Activated CD4-positive, CD25-positive, alpha-beta regulatory T cell treated with anti-CD3 and anti-CD28 coated beads, Interleukin-2, amount 50 U/mL, for 16 hours (primary cell): ENCODE data around the gene TRAPPC14.
"Not testable (repeated sequence)": the region's sequence is repeated elsewhere in the genome, so short reads cannot be mapped to it uniquely, and the experiment has no call there.

Experiments used
- DNase-seq: peaks from one replicate; pipeline ENCODE4 v3.0.0-alpha.2; 2020; ENCODE audit warnings: low read depth, low spot score

Gene TRAPPC14

DNA sequence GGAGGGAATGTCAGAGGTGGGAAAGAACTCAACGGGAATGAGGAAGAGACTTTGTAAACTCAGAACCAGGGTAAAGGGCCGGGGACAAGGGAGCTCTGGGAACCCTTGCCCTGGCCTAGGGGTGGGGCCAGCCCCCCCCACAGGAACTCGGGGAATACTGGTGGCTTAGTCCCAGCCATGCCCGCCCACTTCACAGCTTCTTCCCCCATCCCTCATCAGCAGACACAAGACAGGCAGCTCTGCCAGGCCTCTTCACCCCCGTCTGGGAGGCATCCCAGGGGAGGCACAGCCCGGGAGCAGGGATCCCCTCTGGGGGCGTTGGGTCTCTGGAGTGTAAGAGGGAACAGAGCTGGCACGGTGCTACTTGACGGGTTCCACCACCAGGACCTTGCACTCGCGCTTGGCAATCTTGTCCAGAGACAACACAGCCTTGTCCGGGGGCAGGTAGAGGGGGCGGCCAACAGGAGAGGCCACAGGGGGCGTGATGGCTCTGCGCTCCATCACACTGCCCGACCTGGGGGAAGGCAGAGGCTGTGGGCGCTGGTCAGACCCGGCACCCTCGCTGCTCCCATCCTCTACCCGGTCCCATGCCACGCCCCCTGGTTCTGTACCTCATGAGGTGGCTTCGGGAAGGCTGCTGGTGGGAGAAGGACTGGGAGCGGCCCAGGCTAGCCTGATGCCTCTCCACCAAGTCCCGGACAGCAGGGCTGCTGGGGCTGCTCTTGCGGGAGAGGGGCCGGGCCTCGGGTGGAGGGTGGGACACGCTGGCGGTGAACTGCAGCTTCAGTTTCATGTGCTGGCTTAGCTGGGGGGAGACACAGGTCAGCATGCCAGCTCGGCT lies 3.7 kb downstream of the TRAPPC14 start:
- DNase-seq, result no peak

DNA sequence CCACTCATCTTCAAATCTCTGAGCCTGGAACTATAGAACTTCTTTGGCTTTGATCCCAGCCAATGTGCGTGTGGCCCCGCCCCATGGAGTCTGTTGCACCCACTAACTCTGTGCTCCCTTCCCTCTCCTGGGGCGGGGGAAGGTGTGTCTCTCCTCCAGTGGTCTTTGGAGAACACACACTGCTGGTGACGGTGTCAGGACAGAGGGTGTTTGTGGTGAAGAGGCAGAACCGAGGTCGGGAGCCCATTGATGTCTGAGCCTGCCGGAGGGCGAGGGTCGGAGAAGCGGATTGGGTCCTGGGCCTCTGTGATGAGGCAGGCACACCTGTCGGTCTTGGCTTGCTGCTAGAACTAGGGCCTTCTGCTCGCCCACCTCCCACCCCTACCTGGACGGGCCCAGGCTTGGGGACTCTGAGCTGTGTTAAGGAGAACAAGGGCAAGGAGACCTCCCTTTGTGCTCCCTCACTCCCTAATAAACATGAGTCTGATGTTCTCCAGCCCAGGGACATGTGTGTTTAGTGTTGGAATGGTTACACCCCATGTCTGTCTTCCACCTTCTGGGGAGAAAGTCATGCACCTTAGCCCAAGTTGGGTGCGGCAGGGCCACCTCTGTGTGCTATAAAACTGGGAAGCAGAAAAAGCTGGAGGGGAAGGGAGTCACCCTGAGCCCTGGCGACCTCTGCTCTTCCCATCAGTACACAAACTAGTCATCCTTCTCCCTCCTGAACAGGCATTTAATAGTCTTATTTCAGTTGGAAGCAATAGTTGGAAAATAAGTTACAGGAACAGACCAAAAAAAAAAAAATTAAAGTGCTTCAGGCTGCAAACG lies 4.6 kb downstream of the TRAPPC14 start:
- no peak for DNase-seq

DNA sequence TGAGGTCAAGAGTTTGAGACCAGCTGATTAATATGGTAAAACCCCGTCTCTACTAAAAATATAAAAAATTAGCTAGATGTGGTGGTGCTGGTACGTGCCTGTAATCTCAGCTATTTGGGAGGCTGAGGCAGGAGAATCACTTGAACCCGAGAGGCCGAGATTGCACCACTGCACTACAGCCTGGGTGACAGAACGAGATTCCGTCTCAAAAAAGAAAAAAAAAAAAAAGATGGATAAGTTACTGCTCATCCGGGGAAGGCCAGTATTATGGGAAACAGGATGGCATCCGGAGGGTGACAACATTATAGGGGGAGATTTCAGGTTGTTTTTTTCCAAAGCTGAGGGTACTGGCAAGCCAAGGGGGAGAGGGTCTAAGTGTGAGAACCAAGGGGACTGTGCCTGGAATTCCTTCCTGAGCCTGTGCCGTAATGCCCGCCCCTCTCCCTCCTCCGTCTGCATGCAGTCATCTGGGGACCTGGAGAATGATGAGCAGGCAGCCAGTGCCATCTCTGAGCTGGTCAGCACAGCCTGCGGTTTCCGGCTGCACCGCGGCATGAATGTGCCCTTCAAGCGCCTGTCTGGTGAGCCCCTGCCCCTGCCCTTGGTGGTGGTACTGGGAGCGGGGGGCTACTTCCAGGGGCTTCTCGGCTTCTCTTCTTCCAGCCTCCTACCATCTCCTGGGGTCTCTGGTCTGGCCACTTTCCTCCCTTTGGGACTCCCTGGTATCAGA lies 5.4 kb downstream of the TRAPPC14 start:
- DNase-seq, result no peak

DNA sequence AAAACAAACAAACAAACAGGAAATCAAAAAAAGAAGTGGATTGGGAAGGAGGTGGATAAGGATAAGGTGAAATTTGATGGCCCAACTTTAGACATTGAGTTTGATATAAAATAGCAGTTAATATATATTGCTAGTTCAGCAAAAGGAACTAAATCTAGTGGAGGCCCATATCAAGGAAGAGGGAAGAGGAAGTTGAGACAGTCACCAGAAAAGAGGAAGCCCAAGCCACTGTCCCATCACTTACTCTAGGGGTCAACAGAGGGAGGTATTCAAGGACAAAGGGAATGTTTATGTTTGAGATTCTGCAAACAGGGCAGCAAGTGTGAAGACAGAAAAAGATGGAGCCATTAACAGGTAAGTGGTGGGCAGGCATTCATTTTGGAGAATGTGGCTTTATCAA lies 6.1 kb downstream of the TRAPPC14 start:
- no peak for DNase-seq

DNA sequence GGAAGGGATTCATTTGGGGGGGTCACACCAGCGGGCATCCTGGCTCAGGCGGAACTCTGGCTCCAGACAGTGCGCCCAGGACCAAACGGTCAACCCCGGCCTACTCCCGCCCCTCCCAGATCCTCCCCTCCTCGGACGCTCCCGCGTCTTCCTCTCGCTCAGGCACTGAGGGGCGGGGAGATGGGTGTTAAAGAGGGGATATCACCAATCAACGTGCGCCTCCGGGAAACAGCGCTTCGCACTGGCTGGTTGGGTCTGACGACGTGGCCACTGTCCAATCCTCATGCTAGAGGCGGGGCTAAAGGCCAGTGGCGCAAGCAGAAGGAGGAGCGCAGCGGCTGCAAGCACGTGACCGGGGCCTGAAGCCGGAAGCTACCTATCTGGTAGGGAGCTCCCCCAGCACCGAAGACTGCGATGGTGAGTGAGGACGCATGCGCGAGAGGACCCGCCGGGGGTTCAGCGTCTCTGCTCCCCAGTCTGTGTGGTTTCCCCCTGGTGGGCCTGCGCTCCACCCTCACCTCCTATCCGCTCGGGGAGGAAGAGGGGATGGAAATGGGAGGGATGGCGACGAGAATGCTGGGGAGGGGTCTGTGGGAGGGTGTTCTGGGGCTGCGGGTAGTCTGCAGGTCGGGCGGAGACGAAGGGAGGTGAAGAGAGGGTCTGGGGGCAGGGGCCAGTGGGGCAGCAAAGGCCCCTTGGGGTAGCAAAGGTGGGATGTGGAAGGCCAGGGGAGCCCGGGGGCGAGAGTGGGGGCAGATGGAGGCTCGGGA lies 9.8 kb downstream of the TRAPPC14 start, which contains the start of gene LAMTOR4:
LAMTOR4 (plus strand) TSS at position 360 of the 770 bp plus-strand sequence; CDS start at position 415, 55 bp downstream.
- DNase-seq, result peak; percentile 96

DNA sequence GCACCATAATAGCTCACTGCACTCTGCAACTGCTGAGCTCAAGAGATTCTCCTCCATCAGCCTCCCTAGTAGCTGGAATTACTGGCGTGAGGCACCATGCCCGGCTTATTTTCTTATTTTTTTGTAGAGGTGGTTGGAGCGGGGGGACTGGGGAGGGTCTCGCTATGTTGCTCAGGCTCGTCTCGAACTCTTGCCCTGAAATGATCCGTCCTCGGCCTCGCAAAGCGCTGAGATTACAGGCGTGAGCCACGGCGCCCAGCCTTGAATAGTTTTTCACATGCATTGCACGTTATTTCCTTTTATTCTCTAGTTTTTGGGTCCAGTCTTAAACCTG lies 10.3 kb downstream of the TRAPPC14 start:
- DNase-seq, result no peak

DNA sequence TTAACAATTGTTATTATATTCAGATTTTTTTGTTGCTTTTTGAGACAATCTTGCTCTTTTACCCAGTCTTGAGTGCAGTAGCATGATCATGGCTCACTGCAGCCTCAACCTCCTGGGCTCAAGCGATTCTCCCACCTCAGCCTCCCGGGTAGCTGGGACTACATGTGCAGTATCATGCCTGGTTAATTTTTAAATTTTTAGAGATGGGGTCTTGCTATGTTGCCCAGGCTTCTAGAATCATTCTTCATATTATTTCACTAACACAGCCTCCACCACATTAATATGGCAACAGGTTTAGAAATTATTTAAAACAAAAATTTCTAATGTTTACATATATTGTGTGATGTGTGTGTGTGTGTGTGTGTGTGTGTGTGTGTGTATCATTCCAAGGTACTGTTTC lies 11.2 kb downstream of the TRAPPC14 start:
- no peak for DNase-seq

DNA sequence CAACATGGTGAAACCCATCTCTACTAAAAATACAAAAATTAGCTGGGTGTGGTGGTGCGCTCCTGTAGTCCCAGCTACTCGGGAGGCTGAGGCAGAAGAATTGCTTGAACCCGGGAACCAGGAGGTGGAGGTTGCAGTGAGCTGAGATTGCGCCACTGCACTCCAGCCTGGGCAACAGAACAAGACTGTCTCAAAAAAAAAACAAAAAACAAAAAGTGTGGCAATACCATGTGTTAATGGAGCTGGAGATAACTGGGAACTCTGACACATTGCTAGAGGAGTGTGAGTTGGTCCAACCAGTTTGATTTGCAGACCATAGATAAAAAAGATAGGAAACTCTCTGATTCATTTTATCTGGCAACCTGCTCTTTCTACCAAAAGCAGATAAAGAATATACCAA lies 12.2 kb downstream of the TRAPPC14 start:
- not testable (repeated sequence) for DNase-seq

DNA sequence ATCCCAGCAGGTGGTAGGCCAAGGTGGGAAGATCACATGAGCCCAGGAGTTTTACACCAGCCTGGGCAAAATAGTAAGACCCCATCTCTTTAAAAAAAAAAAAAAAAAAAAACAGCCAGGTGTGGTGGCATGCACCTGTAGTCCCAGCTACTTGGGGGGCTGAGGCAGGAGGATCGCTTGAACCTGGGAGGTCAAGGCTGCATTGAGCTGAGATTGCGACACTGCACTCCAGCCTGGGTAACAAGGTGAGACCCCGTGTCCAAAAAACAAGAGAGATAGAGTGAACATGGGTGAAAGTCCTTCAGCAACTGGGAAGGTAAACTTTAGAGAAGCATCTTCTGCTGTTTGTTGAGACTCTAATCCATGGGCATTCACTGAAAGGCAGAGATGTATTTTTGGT lies 16.1 kb downstream of the TRAPPC14 start:
- no peak for DNase-seq

DNA sequence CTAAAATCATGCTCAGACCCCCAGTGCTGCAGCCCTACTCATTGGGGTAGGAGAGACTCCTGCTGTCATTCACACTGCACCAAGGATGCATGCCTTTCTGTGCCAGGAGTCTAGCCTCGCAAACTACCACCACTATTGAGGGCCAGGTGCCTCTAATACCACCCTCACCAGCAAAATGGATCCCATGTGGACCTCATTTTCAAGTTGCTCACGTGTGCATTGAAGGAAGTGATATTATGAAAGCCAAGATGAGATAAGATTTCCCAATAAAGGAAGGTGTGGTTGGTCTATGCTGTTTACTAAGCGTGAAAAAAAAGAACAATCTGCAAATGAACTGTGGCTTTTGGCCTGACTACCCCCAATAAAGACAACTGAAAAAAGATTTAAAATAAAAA lies 17.0 kb downstream of the TRAPPC14 start:
- no peak for DNase-seq

DNA sequence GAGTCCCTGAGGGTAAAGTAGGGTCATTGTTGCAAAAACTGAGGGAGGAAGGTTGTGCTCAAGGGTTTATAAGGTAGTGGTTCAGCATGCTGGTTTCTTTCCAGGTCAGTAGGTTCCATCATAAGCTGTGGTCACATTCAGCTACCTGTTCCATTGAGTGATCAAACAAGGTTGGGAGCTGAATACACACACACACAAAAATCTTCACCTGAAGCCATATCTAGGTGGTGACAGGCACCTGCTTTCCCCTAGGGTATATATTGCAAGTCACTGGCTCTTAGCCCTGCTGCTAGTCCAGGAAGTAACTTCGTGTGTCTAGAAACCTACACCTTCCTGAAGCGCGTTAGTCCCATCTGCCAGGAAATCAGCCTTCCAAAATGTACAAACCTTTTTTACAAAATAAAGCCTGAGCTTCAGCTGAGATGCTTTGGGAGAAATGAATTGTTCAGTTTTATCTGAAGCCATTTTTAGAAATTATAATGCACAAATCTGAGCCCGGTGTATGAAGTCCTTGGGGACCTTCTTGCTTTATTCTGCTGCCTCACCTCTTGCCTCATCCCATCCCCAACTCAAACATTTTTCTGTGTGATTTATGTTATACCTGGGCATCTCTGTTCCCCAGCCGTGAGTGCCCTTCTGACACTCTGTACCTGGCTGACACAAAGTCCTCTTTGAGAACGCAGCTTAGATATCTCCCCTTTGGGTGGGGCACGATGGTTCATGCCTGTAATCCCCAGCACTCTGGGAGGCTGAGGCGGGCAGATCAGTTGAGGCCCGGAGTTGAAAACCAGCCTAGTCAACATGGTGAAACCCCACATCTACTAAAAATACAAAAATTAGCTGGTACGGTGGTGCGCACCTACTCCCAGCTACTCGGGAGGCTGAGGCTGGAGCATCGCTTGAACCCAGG lies 20.4 kb downstream of the TRAPPC14 start:
- DNase-seq, result no peak

DNA sequence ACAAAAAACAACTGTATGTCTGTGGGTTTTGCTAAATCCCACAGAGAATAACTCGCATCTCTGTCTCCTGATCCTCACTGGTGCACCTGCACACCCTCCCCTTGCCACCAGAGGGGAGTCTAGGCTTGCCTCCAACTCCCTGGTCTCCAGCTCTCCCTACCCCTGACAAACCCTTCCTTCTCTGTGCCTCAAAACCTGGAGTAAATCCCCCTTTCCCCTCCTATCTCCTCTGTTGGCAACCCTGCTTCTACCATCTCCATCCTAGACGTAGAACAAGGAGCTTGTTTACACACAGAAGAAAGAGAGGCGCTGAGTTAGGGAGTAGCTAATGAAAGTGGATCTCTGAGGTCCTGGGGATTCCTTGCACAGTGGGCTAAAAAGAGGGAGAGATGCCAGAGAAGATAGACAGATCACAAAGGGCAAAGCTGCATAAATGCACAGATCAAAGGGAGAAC lies 25.8 kb downstream of the TRAPPC14 start:
- no peak for DNase-seq

DNA sequence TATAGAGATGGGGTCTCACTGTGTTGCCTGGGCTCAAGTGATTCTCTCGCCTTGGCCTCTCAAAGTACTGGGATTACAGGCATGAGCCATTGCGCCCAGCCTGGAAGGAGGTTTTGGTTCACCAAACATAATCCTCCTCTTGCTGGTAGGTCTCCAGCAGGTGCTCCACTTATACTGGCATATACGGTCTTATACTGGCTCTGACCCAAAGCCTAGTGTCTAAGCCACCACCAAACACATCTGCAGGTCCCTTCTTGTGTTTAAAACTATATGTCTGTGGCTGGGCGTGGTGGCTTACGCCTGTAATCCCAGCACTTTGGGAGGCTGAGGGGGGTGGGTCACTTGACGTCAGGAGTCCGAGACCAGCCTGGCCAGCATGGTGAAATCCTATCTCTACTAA lies 26.4 kb downstream of the TRAPPC14 start:
- DNase-seq, result no peak

DNA sequence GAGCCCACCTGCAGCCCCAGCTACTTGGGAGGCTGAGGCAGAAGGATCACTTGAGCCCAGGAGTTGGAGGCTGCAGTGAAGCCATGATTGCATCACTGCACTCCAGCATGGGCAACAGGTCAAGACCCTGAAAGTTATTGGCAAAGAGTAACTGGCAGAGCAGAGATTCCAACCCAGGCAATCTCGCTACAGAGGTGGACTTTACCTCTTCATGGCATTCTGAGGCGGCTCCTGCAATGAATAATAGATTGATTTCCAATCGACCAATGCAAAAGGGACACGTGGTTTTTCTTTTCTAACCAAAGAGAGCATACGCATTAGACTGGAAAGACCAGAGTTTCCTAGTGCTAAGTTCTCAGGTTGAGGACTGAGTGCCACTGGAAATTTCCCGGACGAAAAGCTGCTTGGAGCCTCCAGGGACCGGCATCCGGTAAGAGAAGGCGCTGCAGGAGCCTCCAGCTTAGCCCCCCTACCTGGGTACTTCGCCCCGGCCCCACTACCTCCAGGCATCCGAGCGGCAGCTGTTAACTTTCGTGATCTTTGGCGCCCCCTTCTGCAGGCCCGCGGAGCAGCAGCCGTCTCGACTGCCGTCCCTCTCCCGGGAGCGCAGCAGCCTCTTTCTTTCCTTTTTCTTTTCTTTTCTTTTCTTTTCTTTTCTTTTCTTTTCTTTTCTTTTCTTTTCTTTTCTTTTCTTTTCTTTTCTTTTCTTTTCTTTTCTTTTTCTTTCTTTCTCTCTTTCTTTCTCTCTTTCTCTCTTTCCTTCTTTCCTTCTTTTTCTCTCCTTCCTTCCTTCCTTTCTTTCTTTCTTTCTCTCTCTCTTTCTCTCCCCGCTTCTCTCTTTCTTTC lies 27.7 kb downstream of the TRAPPC14 start:
- DNase-seq, result peak; percentile 53

DNA sequence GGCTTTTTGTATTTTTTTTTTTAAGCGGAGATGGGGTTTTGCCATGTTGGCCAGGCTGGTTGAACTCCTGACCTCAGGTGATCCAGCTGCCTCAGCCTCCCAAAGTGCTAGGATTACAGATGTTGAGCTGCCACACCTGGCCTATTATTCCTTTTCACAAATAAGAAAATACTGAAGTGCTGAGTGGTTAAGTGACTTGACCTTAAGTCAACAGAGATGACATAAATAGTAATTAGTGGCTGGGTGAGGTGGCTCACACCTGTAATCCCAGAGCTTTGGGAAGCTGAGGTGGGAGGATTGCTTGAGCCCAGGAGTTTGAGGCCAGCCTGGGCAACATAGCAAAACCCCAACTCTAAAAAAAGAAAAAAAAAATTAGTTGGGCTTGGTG lies 28.3 kb downstream of the TRAPPC14 start:
- not testable (repeated sequence) for DNase-seq

DNA sequence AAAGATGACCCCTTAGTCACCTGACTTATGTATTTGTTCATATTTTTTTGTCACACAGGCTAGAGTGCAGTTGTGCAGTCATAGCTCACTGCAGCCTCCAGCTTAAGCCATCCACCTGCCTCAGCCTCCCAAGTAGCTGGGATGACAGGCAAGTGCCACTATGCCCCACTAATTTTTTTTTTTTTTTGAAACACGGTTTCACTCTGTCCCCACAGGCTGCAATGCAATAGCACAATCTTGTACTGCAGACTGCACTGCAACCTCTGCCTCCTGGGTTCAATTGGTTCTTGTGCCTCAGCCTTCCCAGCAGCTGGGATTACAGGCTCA lies 29.9 kb downstream of the TRAPPC14 start:
- DNase-seq, result no peak

DNA sequence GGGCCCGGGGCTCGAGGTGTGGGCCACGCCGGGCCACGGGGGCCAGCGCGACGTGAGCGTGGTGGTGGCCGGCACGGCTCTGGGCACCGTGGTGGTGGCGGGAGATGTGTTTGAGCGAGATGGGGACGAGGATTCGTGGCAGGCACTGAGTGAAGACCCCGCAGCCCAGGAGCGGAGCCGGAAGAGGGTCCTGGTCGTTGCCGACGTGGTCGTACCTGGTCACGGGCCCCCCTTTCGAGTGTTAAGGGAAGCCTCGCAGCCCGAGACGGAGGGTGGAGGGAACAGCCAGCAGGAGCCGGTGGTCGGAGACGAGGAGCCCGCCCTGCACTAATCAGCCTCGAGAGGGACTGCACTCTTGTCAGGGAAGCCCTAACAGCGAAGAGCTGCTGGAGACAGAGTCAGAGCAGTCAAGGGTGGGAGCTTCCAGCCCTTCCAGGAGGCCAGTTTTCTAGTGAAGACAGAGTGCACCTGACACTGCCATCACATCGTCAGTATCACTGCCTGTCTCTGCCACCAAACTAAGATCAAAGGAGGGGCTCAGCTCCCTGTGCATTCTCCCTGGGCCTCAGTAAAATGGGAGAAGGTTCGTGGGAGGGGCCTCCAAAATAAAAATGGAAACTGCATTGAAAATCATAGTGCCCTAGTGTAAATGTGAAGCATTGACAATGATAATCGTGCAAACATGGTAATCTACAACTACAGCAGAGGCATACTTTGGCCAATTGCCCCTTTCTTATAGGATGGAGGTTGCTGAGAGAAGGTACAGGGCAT lies 30.5 kb downstream of the TRAPPC14 start:
- DNase-seq, result no peak

DNA sequence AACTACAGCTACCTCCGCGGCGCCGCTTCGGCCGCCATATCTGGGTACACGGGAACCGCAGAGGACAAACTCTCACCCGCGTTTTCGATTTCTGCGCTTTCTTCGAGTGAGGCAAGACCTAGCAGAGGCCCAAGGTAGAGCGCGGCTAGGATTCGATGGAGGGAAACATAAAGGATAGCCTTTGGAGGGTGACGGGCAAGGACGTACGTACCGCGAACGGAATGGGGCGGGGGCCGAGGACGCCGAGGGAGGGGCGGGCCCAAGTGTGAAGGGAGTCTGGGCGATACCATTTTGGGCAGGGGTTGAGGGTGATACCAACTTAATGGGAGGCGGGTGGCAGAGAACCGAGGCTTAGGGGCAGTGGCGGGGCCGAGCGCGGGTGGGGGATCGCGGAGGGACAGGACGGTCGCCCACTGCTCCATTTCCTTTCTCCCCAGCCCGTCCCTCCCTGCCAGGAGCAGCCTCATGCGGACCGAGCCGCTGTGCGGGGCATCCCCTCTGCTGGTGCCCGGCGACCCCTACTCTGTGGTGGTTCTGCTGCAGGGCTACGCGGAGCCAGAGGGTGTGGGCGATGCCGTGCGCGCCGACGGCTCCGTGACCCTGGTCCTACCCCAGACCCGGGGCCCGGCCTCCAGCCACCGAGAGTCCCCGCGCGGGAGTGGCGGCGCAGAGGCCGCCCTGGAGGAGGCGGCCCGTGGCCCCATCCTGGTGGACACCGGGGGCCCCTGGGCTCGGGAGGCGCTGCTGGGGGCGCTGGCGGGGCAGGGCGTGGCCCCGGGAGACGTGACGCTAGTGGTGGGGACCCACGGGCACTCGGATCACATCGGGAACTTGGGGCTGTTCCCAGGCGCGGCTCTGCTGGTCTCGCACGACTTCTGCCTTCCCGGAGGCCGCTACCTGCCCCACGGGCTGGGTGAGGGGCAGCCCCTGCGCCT lies 31.3 kb downstream of the TRAPPC14 start, which contains the start of gene MBLAC1:
MBLAC1 (plus strand) TSS at position 37 of the 935 bp plus-strand sequence; CDS start at position 466, 429 bp downstream.
- DNase-seq, result peak; percentile 83
